GM23248 (cell line): ENCODE measurements around the gene CCDC85B. TPM values are rescaled to one million over a fixed set of nuclear protein-coding genes. Genes with fewer than 3 reads are reported as not detected.

Experiments used
- DNase-seq: peaks from one replicate; pipeline ENCODE4 v3.0.0-alpha.2; 2015
- H2AFZ ChIP-seq: fragments of 200-600 bp; sonication (generic); 2 replicates; pipeline ENCODE4 v1.6.1; 2016; ENCODE audit warnings: antibody characterized with exemption
- H3F3A ChIP-seq: fragments of 200-600 bp; sonication (generic); 2 replicates; pipeline ENCODE4 v1.6.1; 2016; ENCODE audit warnings: mild to moderate bottlenecking, antibody characterized with exemption, mixed run types; ENCODE audit not compliant: insufficient read depth
- H3K27ac ChIP-seq: fragments of 200-600 bp; sonication (generic); 2 replicates; pipeline ENCODE4 v1.5.1; 2016; ENCODE audit warnings: mild to moderate bottlenecking
- H3K27me3 ChIP-seq: fragments of 200-600 bp; sonication (generic); replicated peaks from 2 replicates; pipeline ENCODE4 v1.6.1; 2016; ENCODE audit warnings: mild to moderate bottlenecking; ENCODE audit not compliant: insufficient read depth
- H3K36me3 ChIP-seq: fragments of 200-600 bp; sonication (generic); 2 replicates; pipeline ENCODE4 v1.6.1; 2016; ENCODE audit warnings: low read depth, mild to moderate bottlenecking
- H3K4me1 ChIP-seq: fragments of 200-600 bp; sonication (generic); 2 replicates; pipeline ENCODE4 v1.6.1; 2016; ENCODE audit warnings: mild to moderate bottlenecking; ENCODE audit not compliant: insufficient read depth
- H3K4me2 ChIP-seq: fragments of 200-600 bp; sonication (generic); one replicate; pipeline ENCODE4 v1.6.1; 2016; ENCODE audit warnings: mild to moderate bottlenecking; ENCODE audit not compliant: unreplicated experiment
- H3K4me3 ChIP-seq: fragments of 200-600 bp; sonication (generic); 2 replicates; pipeline ENCODE4 v1.5.1; 2016; ENCODE audit warnings: mild to moderate bottlenecking
- H3K79me2 ChIP-seq: fragments of 200-600 bp; sonication (generic); 2 replicates; pipeline ENCODE4 v1.6.1; 2016; ENCODE audit warnings: mild to moderate bottlenecking; ENCODE audit not compliant: insufficient read depth
- H3K9ac ChIP-seq: fragments of 200-600 bp; sonication (generic); 2 replicates; pipeline ENCODE4 v1.6.1; 2016; ENCODE audit warnings: mild to moderate bottlenecking
- H3K9me2 ChIP-seq: fragments of 200-600 bp; sonication (generic); 2 replicates; pipeline ENCODE4 v1.6.1; 2016; ENCODE audit warnings: mixed run types, mild to moderate bottlenecking, moderate library complexity; ENCODE audit not compliant: insufficient read depth
- H3K9me3 ChIP-seq: fragments of 200-600 bp; sonication (generic); one replicate; pipeline ENCODE4 v1.6.1; 2017; ENCODE audit warnings: low read depth
- H4K20me1 ChIP-seq: fragments of 200-600 bp; sonication (generic); 2 replicates; pipeline ENCODE4 v1.6.0; 2016; ENCODE audit not compliant: insufficient read depth
- EZH2 ChIP-seq: fragments of 200-600 bp; sonication (generic); IDR thresholded peaks from 2 replicates; pipeline ENCODE4 v1.6.1; 2018; ENCODE audit warnings: antibody characterized with exemption, mild to moderate bottlenecking; ENCODE audit not compliant: insufficient read depth, poor library complexity, severe bottlenecking
- EZH2phosphoT487 ChIP-seq: fragments of 200-600 bp; sonication (generic); IDR thresholded peaks from 2 replicates; pipeline ENCODE4 v1.6.1; 2018; ENCODE audit warnings: antibody characterized with exemption, moderate library complexity, mild to moderate bottlenecking, low read depth; ENCODE audit not compliant: insufficient read depth
- WGBS, 2 experiments: methylation state at CpG; one replicate each; pipeline ENCODE4 v1.1.6; 2015 to 2017; ENCODE audit warnings: low lambda C conversion rate in 2 of 2, low coverage in 1 of 2; ENCODE audit errors: missing lambda C conversion rate in 2 of 2; 5-methylcytosine and 5-hydroxymethylcytosine counted together
- in situ Hi-C: fragments of 300-500 bp; cut with MboI; formaldehyde crosslinking; loops from 2 replicates; pipeline ENCODE4 v1.15.0; 2020
- polyA plus RNA-seq: library from polyadenylated mRNA; unstranded; fragments of >200 nt; fragmentation: Nextera tagmentation; extraction: Ambion mirVana; gene quantifications from 2 replicates; pipeline ENCODE4 v1.2.1, GENCODE V29; 2016
- total RNA-seq: library from RNA; depleted of rRNA; stranded (reverse); fragments of >200 nt; shearing (Covaris generic); gene quantifications from 2 replicates; pipeline ENCODE4 v1.2.3, GENCODE V29; 2014

CCDC85B gene
- total and polyA plus RNA-seq, 2 experiments from 2014 or later: 116 to 143 TPM

DNA sequence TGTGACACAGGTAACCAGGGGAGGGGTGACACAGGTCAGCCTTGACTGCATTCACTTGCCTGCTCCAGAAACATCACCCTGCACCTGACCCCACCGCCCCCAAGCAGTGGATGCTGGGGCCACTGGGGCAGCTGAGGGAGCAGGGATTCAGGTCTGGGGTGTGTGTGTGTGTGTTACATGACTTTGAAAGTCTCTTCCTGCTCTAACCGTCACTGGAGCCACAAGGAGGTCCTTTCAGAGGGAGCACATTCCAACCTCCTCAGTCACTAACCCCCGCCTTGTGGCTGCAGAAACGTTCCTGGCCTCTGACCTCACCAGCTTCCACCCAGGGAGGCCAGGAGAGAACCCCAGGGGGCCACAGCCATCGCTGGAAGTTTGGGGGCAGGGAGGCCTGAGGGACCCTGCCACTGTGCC lies 12.6 kb downstream of the CCDC85B start:
- no peak overlapping the region for H2AFZ ChIP-seq
- peak overlapping the region; percentile 69 for H3K4me2 ChIP-seq
- in situ Hi-C loops: no loop called here
- peak overlapping the region; percentile 99 for H3K27ac ChIP-seq
- H4K20me1 ChIP-seq: no peaks in the 10 kb centered on the region
- peaks cover 44% of the 10 kb centered on the region for H3F3A ChIP-seq
- no peaks in the 10 kb centered on the region for H3K9me3 ChIP-seq
- H3K27me3 ChIP-seq: no peaks in the 10 kb centered on the region
- H3K79me2 ChIP-seq: peaks cover 35% of the 10 kb centered on the region
- H3K9ac ChIP-seq: peak overlapping the region; percentile 70
- H3K9me2 ChIP-seq: no peaks in the 10 kb centered on the region
- peak overlapping the region; percentile 36; the same call in 1 of the 2 replicates for H3K4me3 ChIP-seq
- peaks cover 44% of the 10 kb centered on the region for H3K4me1 ChIP-seq
- peaks cover 7% of the 10 kb centered on the region; the same call in 1 of the 2 replicates for H3K36me3 ChIP-seq
- WGBS, 2 experiments: 0% methylated on average over 5 of the region's 5 CpGs
- DNase-seq: peak; percentile 95
- no peak for TF ChIP-seq EZH2phosphoT487

GRCh38 chr11:65903715-65904114 lies 13.2 kb downstream of the CCDC85B start:
- peak overlapping the region; percentile 99 for H3K27ac ChIP-seq
- peaks cover under 1% of the 10 kb centered on the region; the same call in 1 of the 2 replicates for H3K36me3 ChIP-seq
- no peaks in the 10 kb centered on the region for H3K27me3 ChIP-seq
- peaks cover 28% of the 10 kb centered on the region for H3K79me2 ChIP-seq
- TF ChIP-seq EZH2phosphoT487 (no peak), EZH2 (no peak)
- DNase-seq: no peak
- peaks cover 40% of the 10 kb centered on the region for H3K4me1 ChIP-seq
- H3K9ac ChIP-seq: peak overlapping the region; percentile 70
- H3F3A ChIP-seq: peaks cover 38% of the 10 kb centered on the region
- 74 to 79% methylated on average over 8 of the region's 8 CpGs for WGBS, 2 experiments
- H3K9me2 ChIP-seq: no peaks in the 10 kb centered on the region
- H3K4me3 ChIP-seq: no peak overlapping the region
- no peak overlapping the region for H2AFZ ChIP-seq
- no peaks in the 10 kb centered on the region for H3K9me3 ChIP-seq
- no peaks in the 10 kb centered on the region for H4K20me1 ChIP-seq
- in situ Hi-C loops: no loop called here
- peak overlapping the region; percentile 69 for H3K4me2 ChIP-seq

- in situ Hi-C loops: no loop called here
- no peaks in the 10 kb centered on the region for H3K9me2 ChIP-seq
These were observed 16.1 kb downstream of the CCDC85B start for GRCh38 chr11:65906602-65907001.

DNA sequence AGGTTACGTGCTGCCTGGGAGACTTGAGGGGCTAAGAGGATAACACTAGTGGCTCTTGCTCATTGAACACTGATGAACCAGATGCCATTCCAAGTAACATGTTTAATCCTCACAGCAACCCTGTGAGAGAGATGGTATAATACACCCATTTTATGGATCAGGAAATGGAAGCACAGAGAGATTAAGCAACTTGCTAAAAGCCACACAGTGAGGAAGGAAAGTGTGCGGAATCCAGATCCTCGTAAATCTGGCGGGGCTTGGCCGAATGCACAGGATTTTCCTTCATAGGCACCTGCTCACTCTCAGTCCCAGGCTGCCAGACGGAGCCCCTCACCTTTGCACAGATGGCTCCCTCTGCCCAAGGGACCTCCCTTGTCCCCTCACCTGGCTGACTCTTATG lies 17.4 kb downstream of the CCDC85B start:
- Histone ChIP-seq H3K9me3 (no peaks in the 10 kb centered on the region), H3K27me3 (no peaks in the 10 kb centered on the region), H3F3A (peaks cover 30% of the 10 kb centered on the region), H2AFZ (no peak overlapping the region), H3K27ac (no peak overlapping the region), H3K79me2 (no peaks in the 10 kb centered on the region; the same call in 1 of the 2 replicates), H3K4me3 (no peak overlapping the region), H3K9ac (no peak overlapping the region), H3K9me2 (no peaks in the 10 kb centered on the region), H3K4me1 (peaks cover 45% of the 10 kb centered on the region), H3K36me3 (no peaks in the 10 kb centered on the region), H3K4me2 (no peak overlapping the region), H4K20me1 (no peaks in the 10 kb centered on the region)
- WGBS, 2 experiments: 93 to 95% methylated on average over 6 of the region's 6 CpGs
- TF ChIP-seq EZH2 (no peak), EZH2phosphoT487 (no peak)
- in situ Hi-C loops: no loop called here
- no peak for DNase-seq

More at GRCh38 chr11:65906602-65907001, 16.1 kb downstream of the CCDC85B start:
- TF ChIP-seq EZH2 (no peak), EZH2phosphoT487 (no peak)
- peak; percentile 54 for DNase-seq
- Histone ChIP-seq H3K36me3 (no peaks in the 10 kb centered on the region), H3F3A (peaks cover 30% of the 10 kb centered on the region), H3K4me3 (no peak overlapping the region), H3K9ac (no peak overlapping the region), H3K4me2 (no peak overlapping the region), H2AFZ (no peak overlapping the region), H3K79me2 (peaks cover 7% of the 10 kb centered on the region), H3K4me1 (peaks cover 45% of the 10 kb centered on the region), H3K9me3 (no peaks in the 10 kb centered on the region), H3K27me3 (no peaks in the 10 kb centered on the region), H4K20me1 (no peaks in the 10 kb centered on the region), H3K27ac (no peak overlapping the region)
- 78 to 80% methylated on average over 5 of the region's 5 CpGs for WGBS, 2 experiments
